Activated T-helper 9 cell treated with anti-CD3 and anti-CD28 coated beads, Interleukin-2, amount 50 U/mL, for 16 hours (primary cell): ENCODE results near the gene ODC1.

ENCODE experiments used
- DNase-seq: peaks from one replicate; pipeline ENCODE4 v3.0.0-alpha.2; 2020; ENCODE audit warnings: low read depth

ODC1 gene

GRCh38 chr2:10414591-10414990 lies 33.5 kb downstream of the ODC1 start:
- no peak for DNase-seq

GRCh38 chr2:10413991-10414451 lies 34.1 kb downstream of the ODC1 start:
- no peak for DNase-seq

GRCh38 chr2:10413503-10413902 lies 34.6 kb downstream of the ODC1 start:
- DNase-seq: no peak

- DNase-seq: no peak
These were observed 35.7 kb downstream of the ODC1 start for GRCh38 chr2:10412380-10412779.

GRCh38 chr2:10411557-10411956 lies 36.6 kb downstream of the ODC1 start:
- no peak for DNase-seq

GRCh38 chr2:10410823-10411437 lies 37.2 kb downstream of the ODC1 start:
- no peak for DNase-seq

GRCh38 chr2:10410001-10410822 lies 37.9 kb downstream of the ODC1 start:
- no peak for DNase-seq

GRCh38 chr2:10408649-10409579 lies 39.2 kb downstream of the ODC1 start:
- DNase-seq: peak; percentile 72

GRCh38 chr2:10407841-10408648 lies 40.1 kb downstream of the ODC1 start:
- peak; percentile 41 for DNase-seq

- no peak for DNase-seq
These were observed 40.7 kb downstream of the ODC1 start for GRCh38 chr2:10407432-10407831.

- DNase-seq: no peak
These were observed 41.5 kb downstream of the ODC1 start for GRCh38 chr2:10406491-10407188.

- no peak for DNase-seq
These were observed 42.1 kb downstream of the ODC1 start for GRCh38 chr2:10406016-10406415.

GRCh38 chr2:10405448-10405847 lies 42.7 kb downstream of the ODC1 start:
- no peak for DNase-seq

- DNase-seq: no peak
These were observed 43.6 kb downstream of the ODC1 start for GRCh38 chr2:10404324-10405143.

GRCh38 chr2:10402653-10403215 lies 45.4 kb downstream of the ODC1 start:
- no peak for DNase-seq

- DNase-seq: no peak
These were observed 46.0 kb downstream of the ODC1 start for GRCh38 chr2:10402062-10402585.

GRCh38 chr2:10400978-10401951 lies 46.9 kb downstream of the ODC1 start:
- DNase-seq: no peak

GRCh38 chr2:10400568-10400977 lies 47.6 kb downstream of the ODC1 start:
- DNase-seq: no peak
